Right lobe of liver (tissue), 4 donors: ENCODE results near the gene UBN1.

Source experiments
- CTCF ChIP-seq, 4 donors: fragments of 200-600 bp in 3 of 4; fragments of 450-650 bp in 1 of 4; IDR thresholded peaks; one replicate each; pipeline versions ENCODE4 v1.5.1 to v1.8.0; 2016 to 2022; ENCODE audit warnings: antibody characterized with exemption in 4 of 4, mild to moderate bottlenecking in 2 of 4
- POLR2A ChIP-seq: fragments of 450-650 bp; IDR thresholded peaks from one replicate; pipeline ENCODE4 v1.6.1; 2017; ENCODE audit warnings: antibody characterized with exemption, mild to moderate bottlenecking
- donor health status: DM: no; HTN: no; CAD: no.
- donor health status: DM: no; HTN: no; CAD: no.
- donor health status: DM: no; HTN: yes; CAD: no.

DNA sequence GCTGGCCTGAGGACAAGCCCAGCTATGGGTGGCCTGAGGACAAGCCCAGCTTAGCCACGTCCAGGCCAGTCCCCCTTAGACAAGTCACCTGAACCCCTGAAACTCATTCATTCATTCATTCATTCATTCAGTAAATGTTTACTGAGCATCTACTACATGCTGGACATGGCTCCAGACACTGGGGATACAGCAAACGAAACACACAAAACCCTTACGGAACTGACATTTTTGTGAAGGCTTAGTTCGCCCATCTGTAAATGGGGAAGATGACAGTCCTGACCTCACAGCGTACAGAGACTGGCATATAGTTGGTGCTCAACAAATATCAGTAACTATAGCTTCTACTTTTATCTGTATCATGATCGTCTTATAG is 52.2 kb downstream of the UBN1 start:
- no peak for TF ChIP-seq CTCF (IDR thresholded peaks at IDR 0.05)
- no peak for TF ChIP-seq POLR2A
